ENCODE measurements around the gene EFHC1.

- no peak for TF ChIP-seq CTCF (IDR thresholded peaks at IDR 0.05 in 8 of 11, conservative IDR thresholded peaks at IDR 0.05 in 3 of 11)
- no peak for TF ChIP-seq POLR2A (IDR thresholded peaks at IDR 0.05)
- no peak for TF ChIP-seq POLR2AphosphoS5 (IDR thresholded peaks at IDR 0.05)
Measured at GRCh38 chr6:52548353-52548713, 128.2 kb downstream of the EFHC1 start.
